Fibroblast of skin of back (primary cell): ENCODE measurements around the gene TRPV3.
"Not testable (repeated sequence)": the region's sequence is repeated elsewhere in the genome, so short reads cannot be mapped to it uniquely, and the experiment has no call there.

Experiments used
- DNase-seq: peaks from one replicate; pipeline ENCODE4 v3.0.0-alpha.2; 2013

TRPV3 gene

DNA sequence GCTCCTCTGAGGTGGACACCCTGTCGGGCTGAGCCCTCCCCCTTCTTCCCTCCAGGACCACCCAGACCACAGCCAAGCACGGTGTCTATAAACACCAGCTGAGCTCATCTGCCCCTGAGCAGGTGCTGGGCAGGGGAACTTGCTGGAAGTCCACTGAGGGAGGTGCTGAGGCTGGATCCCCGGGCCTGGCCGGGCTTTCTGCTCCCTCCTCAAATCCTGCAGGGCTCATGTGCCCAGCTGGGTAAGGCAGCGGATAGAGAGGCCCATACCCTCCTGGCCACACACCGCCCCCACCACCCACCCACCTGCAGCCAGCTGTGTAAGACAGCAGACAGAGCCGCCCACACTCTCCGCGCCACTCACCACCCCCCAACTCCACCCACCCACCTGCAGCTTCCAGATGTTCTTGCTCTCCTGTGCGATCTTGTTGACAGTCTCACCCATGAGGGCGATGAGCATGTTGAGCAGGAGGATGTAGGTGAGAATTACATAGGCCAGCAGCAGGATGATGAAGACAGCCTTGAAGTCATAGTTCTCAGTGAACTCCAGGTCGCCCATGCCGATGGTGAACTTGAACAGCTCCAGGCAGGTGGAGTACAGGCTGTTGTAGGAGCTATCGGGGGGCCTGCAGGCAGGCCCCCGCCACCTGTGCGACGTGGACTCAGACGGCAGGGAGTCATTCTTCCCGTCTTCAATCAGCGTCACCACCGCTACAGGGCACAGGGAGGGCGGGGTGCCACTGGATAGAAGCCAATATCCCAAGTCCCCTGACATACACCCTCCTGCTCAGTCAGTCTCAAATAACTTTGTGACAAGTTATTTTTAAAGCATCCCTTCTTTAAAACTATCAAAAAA lies 15.9 kb upstream of the TRPV3 start:
- DNase-seq, result no peak

DNA sequence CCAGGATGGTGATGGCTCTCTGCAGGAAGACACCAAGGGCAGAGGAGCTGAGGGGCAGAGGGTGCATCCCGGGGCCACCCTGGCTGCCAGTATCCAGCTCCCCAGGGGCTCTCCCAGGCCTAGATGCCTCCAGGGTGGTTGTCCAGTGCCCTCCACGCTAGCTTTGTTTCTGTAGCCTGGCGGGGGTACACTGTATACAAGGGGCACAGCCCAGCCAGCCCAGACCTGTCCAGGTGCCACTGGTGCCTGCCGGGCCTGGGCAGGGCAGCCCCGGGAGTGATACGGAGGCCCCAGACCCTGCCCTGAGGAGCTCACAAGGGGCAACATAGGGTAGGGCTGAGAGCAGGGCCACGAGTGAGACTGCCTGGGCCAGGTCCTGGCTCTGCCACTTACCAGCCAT lies 14.6 kb upstream of the TRPV3 start:
- no peak for DNase-seq

DNA sequence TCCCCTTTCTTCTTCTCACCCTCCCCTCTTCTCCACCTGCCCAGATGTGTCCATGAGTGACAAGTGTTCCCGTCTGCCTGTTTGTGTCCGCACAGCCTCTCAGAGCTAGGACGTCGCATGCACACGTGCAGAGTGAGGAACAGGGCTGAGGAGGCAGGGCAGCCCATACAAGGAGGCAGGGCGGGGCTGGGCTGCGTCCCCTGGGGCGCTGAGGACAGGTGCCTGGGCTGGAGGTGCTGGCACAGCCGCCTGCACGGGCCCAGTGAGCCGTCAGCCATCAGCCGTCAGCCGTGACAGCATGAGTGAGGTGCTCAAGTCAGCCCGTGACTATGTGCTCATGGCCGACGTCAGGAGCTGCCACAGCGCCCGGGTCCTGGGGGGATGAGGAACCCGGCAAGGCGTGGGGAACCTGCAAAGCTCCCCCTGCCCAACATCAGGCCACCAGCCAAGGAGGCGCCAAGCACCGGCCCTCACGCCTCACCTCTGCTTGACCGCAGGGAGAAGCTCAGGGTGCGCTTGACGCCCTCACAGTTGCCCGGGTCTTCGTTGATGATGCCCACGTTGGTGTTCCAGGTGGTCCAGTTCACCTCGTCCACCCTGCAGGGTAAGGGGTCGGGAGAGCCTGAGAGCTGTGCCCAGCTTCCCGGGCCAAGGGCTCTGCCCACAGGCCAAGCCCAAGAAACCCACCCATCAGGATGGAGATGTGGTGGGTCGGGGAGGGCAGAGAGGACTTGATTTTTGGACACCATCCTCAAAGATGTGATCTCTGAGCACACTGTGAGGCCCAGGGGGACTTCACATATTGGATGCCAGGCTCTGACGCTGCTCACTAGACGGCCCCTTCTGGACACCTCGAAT lies 13.7 kb upstream of the TRPV3 start:
- no peak for DNase-seq

DNA sequence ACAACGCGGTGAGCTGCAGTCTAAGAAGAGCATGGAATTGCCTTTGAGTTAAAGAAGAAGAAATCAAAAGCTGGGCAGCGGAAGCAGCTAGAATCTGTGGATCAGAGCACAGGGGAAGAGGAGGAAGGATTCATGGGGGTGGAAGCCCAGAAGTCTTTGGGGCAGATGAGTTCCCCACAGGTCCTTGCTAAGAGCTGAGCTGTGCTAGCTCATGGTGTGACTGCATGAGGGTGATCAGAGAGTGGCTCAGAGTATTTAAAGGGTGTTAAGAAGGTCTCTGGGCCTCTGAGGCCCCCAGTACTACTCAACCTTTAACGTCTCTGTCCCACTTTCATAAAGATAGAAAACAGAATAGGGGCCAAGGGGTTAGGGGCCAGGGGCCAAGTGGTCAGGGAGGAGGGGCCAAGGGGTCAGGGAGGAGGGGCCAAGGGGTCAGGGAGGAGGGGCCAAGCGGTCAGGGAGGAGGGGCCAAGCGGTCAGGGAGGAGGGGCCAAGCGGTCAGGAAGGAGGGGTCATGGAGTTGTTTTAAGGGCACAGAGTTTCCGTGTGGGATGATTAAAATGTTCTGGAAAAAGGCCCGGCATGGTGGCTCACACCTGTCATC lies 12.0 kb upstream of the TRPV3 start:
- no peak for DNase-seq

GRCh38 chr17:3566551-3566950 lies 8.9 kb upstream of the TRPV3 start:
- DNase-seq, result no peak

DNA sequence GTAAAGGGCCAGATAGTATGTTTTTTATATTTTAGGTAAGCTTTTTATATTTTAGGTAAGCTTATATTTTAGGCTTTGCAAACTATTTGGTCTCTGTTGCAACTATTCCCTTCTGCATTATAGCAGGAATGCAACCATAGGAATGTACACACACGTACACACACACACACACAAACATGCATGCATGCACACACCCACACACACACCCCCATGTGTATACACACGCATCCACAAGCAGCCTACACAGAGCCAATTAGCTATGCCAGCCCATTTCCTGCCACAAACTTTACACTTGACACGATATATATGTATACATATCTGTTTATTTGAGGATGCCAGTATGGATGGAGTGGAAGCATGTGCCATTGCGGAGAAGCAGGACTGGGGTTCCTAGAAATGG lies 7.5 kb upstream of the TRPV3 start:
- DNase-seq, result no peak

DNA sequence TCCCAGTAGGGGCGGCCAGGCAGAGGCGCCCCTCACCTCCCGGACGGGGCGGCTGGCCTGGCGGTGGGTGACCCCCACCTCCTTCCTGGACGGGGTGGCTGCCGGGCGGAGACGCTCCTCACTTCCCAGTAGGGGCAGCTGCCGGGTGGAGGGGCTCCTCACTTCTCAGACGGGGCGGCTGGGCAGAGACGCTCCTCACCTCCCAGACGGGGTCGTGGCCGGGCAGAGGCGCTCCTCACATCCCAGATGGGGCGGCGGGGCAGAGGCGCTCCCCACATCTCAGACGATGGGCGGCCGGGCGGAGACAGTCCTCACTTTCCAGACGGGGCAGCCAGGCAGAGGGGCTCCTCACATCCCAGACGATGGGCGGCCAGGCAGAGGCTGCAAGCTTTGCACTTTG lies 6.6 kb upstream of the TRPV3 start:
- DNase-seq, result not testable (repeated sequence)

DNA sequence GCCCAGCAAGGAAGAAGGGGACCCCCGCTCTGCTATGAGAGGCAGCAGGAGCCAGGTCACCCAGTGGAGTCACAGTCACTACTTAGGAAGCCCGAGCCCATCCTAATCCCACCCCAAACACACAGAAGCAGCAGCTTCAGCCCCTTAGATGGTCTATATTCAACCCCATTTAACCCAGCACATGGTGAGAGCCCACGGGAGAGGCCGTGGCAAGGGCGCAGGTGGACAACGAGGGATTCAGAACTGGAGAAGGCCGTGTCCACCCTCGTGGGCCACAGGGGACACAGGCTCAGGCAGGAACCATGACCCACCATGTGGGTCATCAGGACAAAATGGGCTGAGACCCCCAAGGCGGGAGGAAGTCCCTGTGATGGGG lies 1.6 kb upstream of the TRPV3 start:
- DNase-seq, result no peak

DNA sequence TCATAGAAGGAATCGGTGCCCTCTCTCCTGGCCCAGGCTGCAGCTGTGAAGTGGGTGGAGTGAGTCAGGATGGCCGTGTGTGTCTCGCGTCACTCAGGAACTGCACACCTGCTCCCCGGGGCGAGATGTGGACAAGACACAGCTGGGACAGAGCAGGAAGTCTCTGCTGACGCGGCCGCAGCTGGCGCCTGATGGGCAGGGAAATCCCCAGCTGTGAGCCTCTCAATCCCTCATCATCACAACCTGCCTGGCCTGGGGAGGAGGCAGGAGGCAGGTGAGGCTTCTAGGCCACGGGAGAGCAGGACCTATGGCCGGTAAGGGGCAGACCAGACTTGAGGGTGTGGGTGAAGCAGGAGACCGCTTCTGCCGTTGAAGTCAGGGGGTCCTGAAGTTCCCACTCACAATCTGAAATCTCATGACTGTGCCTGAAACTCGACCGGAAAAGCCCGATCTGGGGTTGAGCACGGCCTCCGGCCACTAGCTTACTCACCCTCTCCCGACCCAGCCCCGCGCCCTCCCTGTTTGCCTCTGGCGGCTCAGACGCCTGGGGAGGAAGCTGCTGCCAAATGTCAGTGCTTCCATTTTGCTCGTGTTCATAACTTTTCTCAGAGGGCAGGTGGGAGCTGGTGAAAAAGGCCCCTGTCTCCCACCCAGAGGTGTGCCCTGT lies 1.1 kb upstream of the TRPV3 start:
- DNase-seq, result no peak

- no peak for DNase-seq
Observed at GRCh38 chr17:3556916-3557767, 470 bp downstream of the TRPV3 start.

DNA sequence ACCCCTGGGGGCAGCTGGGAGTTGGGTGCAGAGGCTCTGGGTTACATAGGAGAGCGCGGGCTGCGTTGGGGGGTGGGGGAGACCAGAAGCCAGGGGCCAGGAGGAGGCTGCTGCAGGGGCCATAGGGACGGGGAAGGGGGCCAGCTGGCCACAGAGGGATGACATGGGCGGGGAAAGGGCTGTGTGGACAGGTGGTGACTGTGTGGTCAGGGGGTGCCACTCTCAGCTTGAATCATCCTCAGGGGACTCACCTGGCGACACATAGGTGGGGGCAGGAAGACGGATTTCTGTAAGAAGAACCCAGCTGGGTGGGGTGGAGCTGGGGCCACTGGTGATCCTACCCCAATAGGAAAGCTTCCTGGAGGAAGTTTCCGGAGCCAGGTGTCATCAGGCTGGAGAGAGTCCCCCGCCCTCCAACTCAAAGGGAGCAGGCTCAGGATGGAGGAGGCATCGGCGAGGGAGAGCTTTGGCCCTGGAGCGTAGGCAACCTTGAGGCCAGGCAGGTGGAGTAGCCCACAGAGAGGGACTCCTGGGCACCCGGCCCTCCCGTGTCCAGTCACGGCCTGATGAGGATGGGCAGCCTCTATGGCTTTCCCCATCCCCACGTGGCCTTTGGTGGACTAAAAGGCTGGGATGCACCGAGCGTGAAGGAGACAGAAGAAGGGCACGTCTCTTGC lies 1.2 kb downstream of the TRPV3 start:
- DNase-seq, result no peak

DNA sequence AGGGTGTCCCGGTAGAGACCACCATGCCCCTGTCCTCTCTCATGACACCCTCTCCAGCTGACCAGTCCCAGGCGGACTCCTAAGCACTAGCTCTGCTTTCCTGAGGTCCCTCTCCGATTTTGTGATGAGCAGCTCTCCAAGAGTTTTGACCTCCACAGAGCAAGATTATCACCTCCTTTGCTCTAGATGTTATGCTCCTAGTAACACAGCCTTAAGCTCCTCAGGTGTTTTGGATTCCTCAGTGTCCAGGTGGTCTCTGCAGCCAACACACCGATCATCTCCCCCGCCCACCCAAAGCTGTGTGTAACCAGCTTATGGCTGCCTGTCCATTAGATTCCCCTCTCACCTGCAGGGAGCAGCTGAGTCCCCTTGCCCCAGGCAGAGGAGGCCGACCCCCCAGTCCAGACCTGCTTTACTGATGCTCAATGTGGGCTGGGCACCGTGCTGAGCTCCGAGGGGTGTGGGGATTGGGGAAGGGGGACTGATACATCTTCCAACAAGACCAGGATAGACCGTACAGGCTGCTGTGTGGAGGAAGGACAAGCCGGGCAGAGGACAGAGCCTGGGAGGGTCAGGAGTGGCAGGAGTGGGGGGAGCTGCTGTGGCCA lies 2.3 kb downstream of the TRPV3 start:
- DNase-seq, result no peak

DNA sequence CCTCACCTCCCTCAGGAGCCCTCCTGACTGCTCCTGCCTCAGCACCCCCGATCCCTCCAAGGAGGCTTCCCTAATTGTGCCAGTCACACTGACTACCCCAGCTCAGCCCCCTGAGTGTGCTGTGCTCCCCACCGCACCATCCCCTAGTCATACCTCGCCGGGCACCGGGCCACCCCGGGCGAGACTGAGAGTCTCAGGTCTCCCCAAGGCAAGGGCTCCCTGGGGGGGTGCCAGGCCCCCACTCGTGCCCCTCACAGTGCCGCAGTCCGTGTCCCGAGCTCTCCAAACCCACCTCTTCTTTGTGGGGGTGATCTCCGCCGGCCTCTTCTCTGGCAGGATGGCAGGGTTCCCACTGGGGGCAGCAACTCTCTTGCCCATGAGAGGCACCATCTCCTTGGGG lies 3.2 kb downstream of the TRPV3 start:
- no peak for DNase-seq

GRCh38 chr17:3553419-3554401 lies 3.9 kb downstream of the TRPV3 start:
- no peak for DNase-seq

GRCh38 chr17:3552916-3553315 lies 4.7 kb downstream of the TRPV3 start:
- no peak for DNase-seq

DNA sequence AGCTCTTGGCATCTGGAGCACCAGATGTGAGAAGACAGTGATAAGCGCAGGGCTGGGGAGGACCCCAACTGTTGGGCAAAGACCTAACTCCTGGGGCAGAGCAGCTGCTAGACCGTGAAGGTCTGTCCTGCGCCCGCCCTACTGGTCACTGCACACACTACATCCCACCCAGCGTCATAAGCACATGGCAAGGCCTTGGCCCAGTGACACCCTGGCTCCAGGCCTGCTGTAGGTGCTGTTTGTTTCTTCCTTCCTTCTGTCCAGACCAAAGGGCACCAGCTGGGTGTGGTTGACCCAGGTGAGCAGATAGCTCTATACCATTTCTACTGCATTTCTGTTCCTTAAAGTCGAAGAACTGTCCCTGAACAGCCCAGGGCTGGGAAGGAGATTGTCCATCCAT lies 6.4 kb downstream of the TRPV3 start:
- DNase-seq, result no peak

DNA sequence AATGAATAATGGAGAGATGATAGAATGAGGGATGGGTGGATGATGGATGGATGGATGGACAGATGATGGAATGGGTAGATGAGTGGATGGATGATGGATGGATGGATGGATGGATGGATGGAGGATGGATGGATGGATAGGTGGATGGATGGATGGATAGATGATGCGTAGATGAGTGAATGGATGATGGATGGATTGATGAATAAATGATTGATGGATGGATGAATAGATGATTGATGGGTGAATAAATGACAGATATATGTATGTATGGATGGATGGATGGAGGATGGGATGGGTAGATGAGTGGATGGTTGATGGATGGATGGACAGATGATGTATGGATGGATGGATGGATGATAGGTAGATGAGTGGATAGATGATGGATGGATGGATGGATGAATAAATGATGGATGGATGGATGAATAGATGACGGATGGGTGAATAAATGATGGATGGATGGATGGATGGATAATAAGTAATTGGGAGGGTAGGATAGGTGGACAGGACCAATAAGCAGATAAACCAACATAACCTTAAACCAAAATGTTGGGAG lies 7.9 kb downstream of the TRPV3 start:
- no peak for DNase-seq

DNA sequence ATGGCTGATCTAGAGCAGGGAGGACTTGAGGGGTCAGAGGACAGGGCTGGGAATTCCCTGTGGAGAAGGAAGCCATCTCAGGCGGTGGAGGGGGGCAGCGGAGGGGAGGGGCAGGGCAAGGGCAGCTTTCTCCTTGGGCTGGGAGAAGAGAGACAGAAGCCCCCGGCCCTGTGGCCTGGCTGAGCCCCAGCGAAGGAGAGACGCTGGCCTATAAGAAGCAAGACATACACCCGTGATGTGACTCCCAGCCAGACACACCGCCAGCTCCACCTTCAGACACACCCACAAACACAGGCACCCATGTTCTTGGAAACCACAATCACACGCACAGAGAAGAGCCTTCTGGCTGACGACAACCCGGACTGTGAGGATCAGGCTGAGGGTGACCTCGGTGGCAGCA lies 10.0 kb downstream of the TRPV3 start:
- no peak for DNase-seq

GRCh38 chr17:3546997-3547396 lies 10.6 kb downstream of the TRPV3 start:
- DNase-seq, result no peak
